ENCODE results near the gene SSBP1. TPM values are rescaled to one million over a fixed set of nuclear protein-coding genes. Genes with fewer than 3 reads are reported as not detected.

The SSBP1 gene
- total and polyA plus RNA-seq, 2 donors (not counting 3 experiments of a cell fraction or from before 2014, with no cell fraction given), result 77.9 to 169 TPM

DNA sequence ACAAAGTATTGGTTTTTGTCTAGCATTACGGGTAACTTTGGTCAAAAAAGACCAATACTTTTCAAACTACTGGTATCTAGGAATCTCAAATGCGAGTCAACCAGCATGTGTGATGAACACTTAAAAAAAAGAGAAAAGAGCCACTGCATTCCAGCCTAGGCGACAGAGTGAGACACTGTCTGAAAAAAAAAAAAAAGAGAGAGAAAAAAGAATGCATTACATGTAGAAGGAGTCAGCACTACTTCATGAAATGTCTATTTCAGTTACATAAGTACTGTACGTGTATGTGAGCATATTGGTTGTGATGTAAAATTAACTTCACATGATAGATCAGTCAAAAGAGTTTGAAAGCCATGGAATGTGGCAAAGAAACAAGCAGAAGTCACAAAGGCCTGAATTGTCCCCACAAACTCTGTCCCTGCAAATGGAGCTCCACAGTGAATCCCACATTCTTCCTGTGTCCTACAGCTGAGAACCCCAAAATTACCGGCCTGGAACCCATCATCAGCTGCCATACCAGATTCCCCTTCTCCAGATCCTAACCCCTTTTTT, 37.8 kb upstream of the SSBP1 start:
- Histone ChIP-seq H3K27me3 (ENCODE audit: control insufficient read depth in 2 of 2, insufficient read depth in 2 of 2, low read length in 2 of 2) (peaks cover 5 to 15% of the 10 kb centered on the region in 2 experiments), H3K27ac (ENCODE audit: insufficient read depth, low read depth, low read length) (no peak overlapping the region), H3K9me3 (replicated peaks; ENCODE audit: control insufficient read depth, insufficient read depth, low read length) (no peaks in the 10 kb centered on the region), H3K4me1 (ENCODE audit: control insufficient read depth, extremely low read depth, insufficient read depth, low read length) (peaks cover 10% of the 10 kb centered on the region), H3K9ac (replicated peaks; ENCODE audit: extremely low read depth, insufficient read depth, low read length) (peak overlapping the region; percentile 58), H3K4me2 (ENCODE audit: insufficient read depth, low read length) (peak overlapping the region; percentile 76), H3K79me2 (ENCODE audit: control insufficient read depth, insufficient read depth, low read length) (peaks cover 25% of the 10 kb centered on the region), H3K4me3 (replicated peaks in 1 of 3; ENCODE audit: insufficient read depth in 1 of 3, low read depth in 1 of 3, low read length in 3 of 3) (peak overlapping the region in 1 of 3 experiments; percentile 56), H3K36me3 (ENCODE audit: control insufficient read depth in 2 of 2, extremely low read depth in 1 of 2, insufficient read depth in 2 of 2, low read length in 2 of 2) (no peaks in the 10 kb centered on the region), H2AFZ (ENCODE audit: low read depth, low read length) (no peak overlapping the region), H3K9me1 (replicated peaks; ENCODE audit: control insufficient read depth, extremely low read depth, insufficient read depth, low read length) (no peaks in the 10 kb centered on the region), H4K20me1 (replicated peaks; ENCODE audit: control insufficient read depth, extremely low read depth, insufficient read depth, low read length) (peaks cover 2% of the 10 kb centered on the region)
- BruUV-seq (replicated peaks), result no TSS peak
- ChIA-PET POLR2A (no interaction called here), CTCF (interaction anchor here (0.7 to 3.3 kb wide), 4 partner anchors 10 to 85 kb away, joined by 3 to 30 read pairs (median 14); partner anchors contain the start of gene SSBP1)
- dilution Hi-C loops (cut with MboI; ENCODE audit: extremely low pct_ligation_motif_present, low sequenced_read_pairs), result no loop called here
- DNase-seq (ENCODE audit: low read depth, low spot score) (no peak), FAIRE-seq (peak; percentile 4)
- intact Hi-C loops (cut with micrococcal nuclease), result loop anchor here (2.0 kb wide), 1 partner anchor 38 kb away; no protein-coding TSS in a partner anchor
- TF ChIP-seq, protein P1, sequence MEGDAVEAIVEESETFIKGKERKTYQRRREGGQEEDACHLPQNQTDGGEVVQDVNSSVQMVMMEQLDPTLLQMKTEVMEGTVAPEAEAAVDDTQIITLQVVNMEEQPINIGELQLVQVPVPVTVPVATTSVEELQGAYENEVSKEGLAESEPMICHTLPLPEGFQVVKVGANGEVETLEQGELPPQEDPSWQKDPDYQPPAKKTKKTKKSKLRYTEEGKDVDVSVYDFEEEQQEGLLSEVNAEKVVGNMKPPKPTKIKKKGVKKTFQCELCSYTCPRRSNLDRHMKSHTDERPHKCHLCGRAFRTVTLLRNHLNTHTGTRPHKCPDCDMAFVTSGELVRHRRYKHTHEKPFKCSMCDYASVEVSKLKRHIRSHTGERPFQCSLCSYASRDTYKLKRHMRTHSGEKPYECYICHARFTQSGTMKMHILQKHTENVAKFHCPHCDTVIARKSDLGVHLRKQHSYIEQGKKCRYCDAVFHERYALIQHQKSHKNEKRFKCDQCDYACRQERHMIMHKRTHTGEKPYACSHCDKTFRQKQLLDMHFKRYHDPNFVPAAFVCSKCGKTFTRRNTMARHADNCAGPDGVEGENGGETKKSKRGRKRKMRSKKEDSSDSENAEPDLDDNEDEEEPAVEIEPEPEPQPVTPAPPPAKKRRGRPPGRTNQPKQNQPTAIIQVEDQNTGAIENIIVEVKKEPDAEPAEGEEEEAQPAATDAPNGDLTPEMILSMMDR (IDR thresholded peaks at IDR 0.05; ENCODE audit: extremely low read depth in 1 of 2, insufficient read depth in 1 of 2, low read depth in 1 of 2, low read length in 2 of 2), result no peak
- TF ChIP-seq MYC (IDR thresholded peaks at IDR 0.05; ENCODE audit: low read depth, low read length) (no peak), POLR2A (IDR thresholded peaks at IDR 0.05; ENCODE audit: low read depth, low read length) (no peak), EZH2 (IDR thresholded peaks at IDR 0.05; ENCODE audit: borderline replicate concordance, low read depth, low read length, severe bottlenecking) (no peak), MAX (IDR thresholded peaks at IDR 0.05; ENCODE audit: insufficient read depth, insufficient read length) (no peak), POLR2AphosphoS5 (IDR thresholded peaks at IDR 0.05; ENCODE audit: insufficient read depth, low read depth, low read length) (no peak), FOS (IDR thresholded peaks at IDR 0.05; ENCODE audit: borderline replicate concordance, insufficient read depth, low read length) (no peak), GATA2 (IDR thresholded peaks at IDR 0.05; ENCODE audit: insufficient read depth, insufficient read length, low read depth, low read length) (no peak)

All from endothelial cell of umbilical vein (primary cell).